HCT116 (cell line): Measurements from ENCODE around the gene MYH14. TPM values are rescaled to one million over a fixed set of nuclear protein-coding genes. Genes with fewer than 3 reads are reported as not detected.

Source experiments
- ATAC-seq: fragments of 200-7000 bp; cut with Tn5 transposase; 2 replicates; pipeline ENCODE4 v1.9.1; 2020; ENCODE audit warnings: mild to moderate bottlenecking, moderate library complexity
- BruUV-seq: library from RNA; stranded (reverse); fragments of 400-500 nt; replicated peaks from 2 replicates; lab custom pipeline; 2021; lab: Mats Ljungman, UMichigan
- CTCF ChIA-PET: fragments of 300-600 bp; sonication (Branson Sonifier 250); formaldehyde crosslinking; loops from one replicate; lab custom pipeline; 2021; ENCODE audit warnings: antibody characterized with exemption; lab: Charles Lee
- POLR2A ChIA-PET: fragments of 300-600, 350-600 bp; sonication (Branson Sonifier 250); formaldehyde crosslinking; loops from one replicate; lab custom pipeline; 2021; ENCODE audit warnings: antibody characterized with exemption; lab: Charles Lee
- RAD21 ChIA-PET, 2 experiments: fragments of 300-600 bp; sonication (Branson Sonifier 250); formaldehyde crosslinking; loops; one replicate each; lab custom pipeline; 2023; ENCODE audit warnings: low total read pairs in 2 of 2; ENCODE audit not compliant: uncharacterized antibody in 2 of 2, unreplicated experiment in 2 of 2, low non-redundant PET in 1 of 2; lab: Charles Lee
- DNase-seq: peaks from one replicate; pipeline ENCODE4 v3.0.0-alpha.2; 2010; ENCODE audit warnings: low read depth, low spot score
- H2AFZ ChIP-seq: fragments of 200-600 bp; shearing (Covaris generic), sonication (generic); 2 replicates; pipeline ENCODE4 v1.6.1; 2017; ENCODE audit warnings: low read depth, mixed run types, mixed read lengths, antibody characterized with exemption, low read length; ENCODE audit not compliant: poor library complexity, severe bottlenecking
- H3K27ac ChIP-seq: 2 replicates; pipeline ENCODE4 v1.5.1; 2012; ENCODE audit warnings: low read depth, low read length
- H3K27me3 ChIP-seq: fragments of 200-600 bp; sonication (generic); 2 replicates; pipeline ENCODE4 v1.6.1; 2016; ENCODE audit warnings: mixed run types, low read length, mixed read lengths; ENCODE audit not compliant: insufficient read depth
- H3K36me3 ChIP-seq, 2 experiments: fragments of 200-500 bp in 1 of 2; fragments of 200-600 bp in 1 of 2; sonication (Bioruptor generic) in 1 of 2; sonication (generic) in 1 of 2; 2 replicates each; pipeline versions ENCODE4 v1.5.1 to v1.6.1; 2014 to 2016; ENCODE audit warnings: low read length in 2 of 2, inconsistent platforms in 1 of 2, mixed read lengths in 1 of 2, mixed run types in 1 of 2; ENCODE audit not compliant: insufficient read depth in 2 of 2, control insufficient read depth in 1 of 2
- H3K4me1 ChIP-seq, 2 experiments: fragments of 200-600 bp in 1 of 2; sonication (generic) in 1 of 2; 2 replicates each; pipeline versions ENCODE4 v1.5.1 to v1.6.1; 2012 to 2017; ENCODE audit warnings: low read length in 2 of 2, inconsistent platforms in 1 of 2, mild to moderate bottlenecking in 1 of 2, mixed read lengths in 1 of 2, mixed run types in 1 of 2, moderate library complexity in 1 of 2; ENCODE audit not compliant: insufficient read depth in 2 of 2, control insufficient read depth in 1 of 2
- H3K4me2 ChIP-seq: fragments of 200-600 bp; sonication (generic); 2 replicates; pipeline ENCODE4 v1.6.1; 2017; ENCODE audit warnings: mixed run types, low read length, mixed read lengths
- H3K4me3 ChIP-seq, 2 experiments: fragments of 200-600 bp in 1 of 2; sonication (generic) in 1 of 2; replicated peaks in 1 of 2; 2 replicates each; pipeline ENCODE4 v1.5.1; 2011 to 2016; ENCODE audit warnings: low read length in 2 of 2, control low read depth in 1 of 2, low read depth in 1 of 2, mild to moderate bottlenecking in 1 of 2, mixed read lengths in 1 of 2, mixed run types in 1 of 2
- H3K79me2 ChIP-seq: fragments of 200-600 bp; sonication (generic); 2 replicates; pipeline ENCODE4 v1.6.1; 2017; ENCODE audit warnings: mild to moderate bottlenecking, mixed run types, low read length, moderate library complexity, mixed read lengths; ENCODE audit not compliant: insufficient read depth
- H3K9ac ChIP-seq: fragments of 200-600 bp; sonication (generic); 2 replicates; pipeline ENCODE4 v1.6.1; 2016; ENCODE audit warnings: low read length, mixed read lengths
- H3K9me2 ChIP-seq: fragments of 200-600 bp; sonication (generic), shearing (Covaris generic); 2 replicates; pipeline ENCODE4 v1.6.1; 2017; ENCODE audit warnings: mixed run types, mild to moderate bottlenecking, moderate library complexity; ENCODE audit not compliant: insufficient read depth
- H3K9me3 ChIP-seq, 2 experiments: fragments of 200-500 bp in 1 of 2; fragments of 200-600 bp in 1 of 2; sonication (Bioruptor generic) in 1 of 2; sonication (generic) in 1 of 2; 2 replicates each; pipeline ENCODE4 v1.6.1; 2014 to 2017; ENCODE audit warnings: low read length in 2 of 2, mixed read lengths in 2 of 2, inconsistent platforms in 1 of 2, low read depth in 1 of 2, mild to moderate bottlenecking in 1 of 2, mixed run types in 1 of 2, moderate library complexity in 1 of 2; ENCODE audit not compliant: control insufficient read depth in 1 of 2, insufficient read depth in 1 of 2
- H4K20me1 ChIP-seq: fragments of 200-600 bp; sonication (generic), shearing (Covaris generic); 2 replicates; pipeline ENCODE4 v1.6.1; 2017; ENCODE audit warnings: mixed run types, mild to moderate bottlenecking, moderate library complexity; ENCODE audit not compliant: insufficient read depth
- CBX3 ChIP-seq: IDR thresholded peaks from 2 replicates; pipeline ENCODE4 v1.6.1; 2012; ENCODE audit warnings: low read depth
- EZH2 ChIP-seq: fragments of 200-600 bp; sonication (generic); IDR thresholded peaks from 2 replicates; pipeline ENCODE4 v1.6.1; 2017; ENCODE audit warnings: antibody characterized with exemption, mixed run types
- EZH2phosphoT487 ChIP-seq: fragments of 200-600 bp; IDR thresholded peaks from 2 replicates; pipeline ENCODE4 v1.6.1; 2018; ENCODE audit warnings: antibody characterized with exemption, borderline replicate concordance
- FOSL1 ChIP-seq: IDR thresholded peaks from 2 replicates; pipeline ENCODE4 v1.6.1; 2012; ENCODE audit warnings: low read depth
- JUND ChIP-seq: IDR thresholded peaks from 2 replicates; pipeline ENCODE4 v1.6.1; 2012
- POLR2A ChIP-seq: IDR thresholded peaks from 2 replicates; pipeline ENCODE4 v1.7.0; 2011; ENCODE audit warnings: borderline replicate concordance; ENCODE audit not compliant: insufficient read depth, insufficient read length; ENCODE audit errors: extremely low read depth
- RAD21 ChIP-seq: IDR thresholded peaks from 2 replicates; pipeline ENCODE4 v1.6.1; 2012; ENCODE audit warnings: low read depth, mild to moderate bottlenecking
- SIN3A ChIP-seq: IDR thresholded peaks from 2 replicates; pipeline ENCODE4 v1.6.1; 2012; ENCODE audit warnings: low read depth
- SP1 ChIP-seq: IDR thresholded peaks from 2 replicates; pipeline ENCODE4 v1.6.1; 2012; ENCODE audit warnings: low read depth
- SRF ChIP-seq: IDR thresholded peaks from 2 replicates; pipeline ENCODE4 v1.6.1; 2012; ENCODE audit warnings: low read depth
- TCF7L2 ChIP-seq: IDR thresholded peaks from 2 replicates; pipeline ENCODE4 v1.7.0; 2011; ENCODE audit warnings: borderline replicate concordance, inconsistent platforms; ENCODE audit not compliant: insufficient read depth, insufficient read length; ENCODE audit errors: extremely low read depth
- ZNF274 ChIP-seq: fragments of 200-500 bp; sonication (Bioruptor generic); IDR thresholded peaks from 2 replicates; pipeline ENCODE4 v1.6.1; 2014; ENCODE audit warnings: mild to moderate bottlenecking, low read depth, low read length, inconsistent platforms
- intact Hi-C: fragments of 100-400 bp; cut with micrococcal nuclease; formaldehyde crosslinking; loops from 2 replicates; pipeline ENCODE4 v1.10.0; 2022
- total RNA-seq: library from RNA; stranded (reverse); gene quantifications from one replicate; pipeline ENCODE4 v1.2.1, GENCODE V29; 2021; ENCODE audit not compliant: unreplicated experiment
- TF ChIP-seq, protein P1 (sequence below): IDR thresholded peaks from 2 replicates; pipeline ENCODE4 v1.6.1; 2012
- TF ChIP-seq, protein P2 (sequence below), 3 experiments: fragments of 200-600 bp in 1 of 3; sonication (generic) in 1 of 3; IDR thresholded peaks in 2 of 3; conservative IDR thresholded peaks in 1 of 3; 2 replicates each; pipeline ENCODE4 v1.5.1; 2012 to 2017; ENCODE audit warnings: low read depth in 2 of 3, low read length in 2 of 3, antibody characterized with exemption in 1 of 3, borderline replicate concordance in 1 of 3, control low read depth in 1 of 3, mild to moderate bottlenecking in 1 of 3, mixed read lengths in 1 of 3, mixed run types in 1 of 3, moderate library complexity in 1 of 3; ENCODE audit not compliant: insufficient read depth in 1 of 3
- TF ChIP-seq, protein P3 (sequence below): IDR thresholded peaks from 2 replicates; pipeline ENCODE4 v1.6.1; 2011; ENCODE audit warnings: mild to moderate bottlenecking, low read length, moderate library complexity; ENCODE audit not compliant: insufficient replicate concordance; ENCODE audit errors: extremely low read depth
- TF ChIP-seq, protein P4 (sequence below): IDR thresholded peaks from 2 replicates; pipeline ENCODE4 v1.6.1; 2012; ENCODE audit warnings: low read depth
- TF ChIP-seq, protein P5 (sequence below): IDR thresholded peaks from 2 replicates; pipeline ENCODE4 v1.6.1; 2012

MYH14 gene
- total RNA-seq, 1 experiment from 2014 or later, result 60.1 TPM

DNA sequence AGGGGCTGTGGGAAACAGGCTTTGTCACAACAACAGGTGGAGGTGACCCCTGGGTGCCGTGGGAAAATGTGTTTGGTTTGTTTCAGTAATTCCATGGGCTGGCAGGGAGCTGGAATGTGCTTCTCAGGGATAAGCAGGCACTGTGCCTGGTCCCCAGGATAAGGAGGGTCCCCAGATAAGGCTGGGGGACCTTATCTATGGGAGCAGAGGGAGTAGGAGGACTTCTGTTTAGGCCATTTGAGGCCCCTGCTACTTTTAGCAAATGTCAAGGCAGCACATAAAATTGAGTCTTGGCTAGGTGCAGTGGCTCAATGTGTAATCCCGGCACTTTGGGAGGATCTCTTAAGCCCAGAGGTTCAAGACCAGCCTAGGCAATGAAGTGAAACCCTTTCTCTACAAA, 66.2 kb downstream of the MYH14 start (continued):
- TF ChIP-seq TCF7L2 (no peak), EZH2 (no peak), RAD21 (no peak), CBX3 (no peak), ZNF274 (no peak), FOSL1 (no peak)
- TF ChIP-seq, protein P1, sequence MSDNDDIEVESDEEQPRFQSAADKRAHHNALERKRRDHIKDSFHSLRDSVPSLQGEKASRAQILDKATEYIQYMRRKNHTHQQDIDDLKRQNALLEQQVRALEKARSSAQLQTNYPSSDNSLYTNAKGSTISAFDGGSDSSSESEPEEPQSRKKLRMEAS, result no peak
- TF ChIP-seq, protein P2, sequence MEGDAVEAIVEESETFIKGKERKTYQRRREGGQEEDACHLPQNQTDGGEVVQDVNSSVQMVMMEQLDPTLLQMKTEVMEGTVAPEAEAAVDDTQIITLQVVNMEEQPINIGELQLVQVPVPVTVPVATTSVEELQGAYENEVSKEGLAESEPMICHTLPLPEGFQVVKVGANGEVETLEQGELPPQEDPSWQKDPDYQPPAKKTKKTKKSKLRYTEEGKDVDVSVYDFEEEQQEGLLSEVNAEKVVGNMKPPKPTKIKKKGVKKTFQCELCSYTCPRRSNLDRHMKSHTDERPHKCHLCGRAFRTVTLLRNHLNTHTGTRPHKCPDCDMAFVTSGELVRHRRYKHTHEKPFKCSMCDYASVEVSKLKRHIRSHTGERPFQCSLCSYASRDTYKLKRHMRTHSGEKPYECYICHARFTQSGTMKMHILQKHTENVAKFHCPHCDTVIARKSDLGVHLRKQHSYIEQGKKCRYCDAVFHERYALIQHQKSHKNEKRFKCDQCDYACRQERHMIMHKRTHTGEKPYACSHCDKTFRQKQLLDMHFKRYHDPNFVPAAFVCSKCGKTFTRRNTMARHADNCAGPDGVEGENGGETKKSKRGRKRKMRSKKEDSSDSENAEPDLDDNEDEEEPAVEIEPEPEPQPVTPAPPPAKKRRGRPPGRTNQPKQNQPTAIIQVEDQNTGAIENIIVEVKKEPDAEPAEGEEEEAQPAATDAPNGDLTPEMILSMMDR (IDR thresholded peaks at IDR 0.05 in 2 of 3, conservative IDR thresholded peaks at IDR 0.05 in 1 of 3; ENCODE audit: borderline replicate concordance in 1 of 3, insufficient read depth in 1 of 3, low read depth in 2 of 3, low read length in 2 of 3), result no peak
- TF ChIP-seq, protein P3, sequence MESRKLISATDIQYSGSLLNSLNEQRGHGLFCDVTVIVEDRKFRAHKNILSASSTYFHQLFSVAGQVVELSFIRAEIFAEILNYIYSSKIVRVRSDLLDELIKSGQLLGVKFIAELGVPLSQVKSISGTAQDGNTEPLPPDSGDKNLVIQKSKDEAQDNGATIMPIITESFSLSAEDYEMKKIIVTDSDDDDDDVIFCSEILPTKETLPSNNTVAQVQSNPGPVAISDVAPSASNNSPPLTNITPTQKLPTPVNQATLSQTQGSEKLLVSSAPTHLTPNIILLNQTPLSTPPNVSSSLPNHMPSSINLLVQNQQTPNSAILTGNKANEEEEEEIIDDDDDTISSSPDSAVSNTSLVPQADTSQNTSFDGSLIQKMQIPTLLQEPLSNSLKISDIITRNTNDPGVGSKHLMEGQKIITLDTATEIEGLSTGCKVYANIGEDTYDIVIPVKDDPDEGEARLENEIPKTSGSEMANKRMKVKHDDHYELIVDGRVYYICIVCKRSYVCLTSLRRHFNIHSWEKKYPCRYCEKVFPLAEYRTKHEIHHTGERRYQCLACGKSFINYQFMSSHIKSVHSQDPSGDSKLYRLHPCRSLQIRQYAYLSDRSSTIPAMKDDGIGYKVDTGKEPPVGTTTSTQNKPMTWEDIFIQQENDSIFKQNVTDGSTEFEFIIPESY, result no peak
- TF ChIP-seq, all 23 proteins: peak for 0

DNA sequence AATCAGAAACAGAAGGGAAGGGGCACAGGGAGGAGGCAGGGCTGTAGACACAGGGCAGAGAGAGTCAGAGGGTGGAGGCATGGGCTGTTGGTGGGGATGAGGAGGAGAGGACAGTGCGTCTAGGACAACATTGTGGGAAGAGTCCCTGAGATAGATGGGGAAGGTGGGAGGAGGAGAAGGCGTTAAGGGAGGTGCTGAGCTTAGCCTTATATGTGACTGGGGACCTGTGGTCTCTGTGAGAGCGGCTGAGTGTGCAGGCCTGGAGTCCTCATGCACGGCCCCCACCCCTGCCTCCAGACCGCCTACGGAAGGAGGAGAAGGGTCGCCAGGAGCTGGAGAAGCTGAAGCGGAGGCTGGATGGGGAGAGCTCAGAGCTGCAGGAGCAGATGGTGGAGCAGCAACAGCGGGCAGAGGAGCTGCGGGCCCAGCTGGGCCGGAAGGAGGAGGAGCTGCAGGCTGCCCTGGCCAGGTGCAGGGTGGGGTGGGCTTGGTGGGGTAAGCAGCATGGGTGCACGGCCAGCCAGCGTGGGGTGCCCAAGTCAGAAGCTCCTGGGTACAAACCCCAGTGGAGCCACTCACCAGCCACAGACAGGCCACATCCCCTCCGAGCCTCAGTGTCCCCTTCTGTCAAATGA, 69.0 kb downstream of the MYH14 start:
- no peaks in the 10 kb centered on the region for H4K20me1 ChIP-seq
- no peak overlapping the region for H3K9ac ChIP-seq
- H3K4me1 ChIP-seq, result no peaks in the 10 kb centered on the region
- no peak overlapping the region for H2AFZ ChIP-seq
- no peak overlapping the region for H3K4me3 ChIP-seq
- POLR2A ChIA-PET, result no interaction called here
- no TSS peak for BruUV-seq
- no peaks in the 10 kb centered on the region for H3K9me2 ChIP-seq
- no peak for ATAC-seq
- H3K36me3 ChIP-seq, result peaks cover 8 to 14% of the 10 kb centered on the region in 2 experiments; a peak in 3 of 4 replicates
- intact Hi-C loops, result no loop called here
- H3K27ac ChIP-seq, result no peak overlapping the region
- RAD21 ChIA-PET, result no interaction called here
- H3K27me3 ChIP-seq, result no peaks in the 10 kb centered on the region
- DNase-seq, result no peak
- H3K4me2 ChIP-seq, result no peak overlapping the region
- no peaks in the 10 kb centered on the region for H3K9me3 ChIP-seq
- H3K79me2 ChIP-seq, result no peaks in the 10 kb centered on the region
- CTCF ChIA-PET, result no interaction called here
- TF ChIP-seq, protein P4, sequence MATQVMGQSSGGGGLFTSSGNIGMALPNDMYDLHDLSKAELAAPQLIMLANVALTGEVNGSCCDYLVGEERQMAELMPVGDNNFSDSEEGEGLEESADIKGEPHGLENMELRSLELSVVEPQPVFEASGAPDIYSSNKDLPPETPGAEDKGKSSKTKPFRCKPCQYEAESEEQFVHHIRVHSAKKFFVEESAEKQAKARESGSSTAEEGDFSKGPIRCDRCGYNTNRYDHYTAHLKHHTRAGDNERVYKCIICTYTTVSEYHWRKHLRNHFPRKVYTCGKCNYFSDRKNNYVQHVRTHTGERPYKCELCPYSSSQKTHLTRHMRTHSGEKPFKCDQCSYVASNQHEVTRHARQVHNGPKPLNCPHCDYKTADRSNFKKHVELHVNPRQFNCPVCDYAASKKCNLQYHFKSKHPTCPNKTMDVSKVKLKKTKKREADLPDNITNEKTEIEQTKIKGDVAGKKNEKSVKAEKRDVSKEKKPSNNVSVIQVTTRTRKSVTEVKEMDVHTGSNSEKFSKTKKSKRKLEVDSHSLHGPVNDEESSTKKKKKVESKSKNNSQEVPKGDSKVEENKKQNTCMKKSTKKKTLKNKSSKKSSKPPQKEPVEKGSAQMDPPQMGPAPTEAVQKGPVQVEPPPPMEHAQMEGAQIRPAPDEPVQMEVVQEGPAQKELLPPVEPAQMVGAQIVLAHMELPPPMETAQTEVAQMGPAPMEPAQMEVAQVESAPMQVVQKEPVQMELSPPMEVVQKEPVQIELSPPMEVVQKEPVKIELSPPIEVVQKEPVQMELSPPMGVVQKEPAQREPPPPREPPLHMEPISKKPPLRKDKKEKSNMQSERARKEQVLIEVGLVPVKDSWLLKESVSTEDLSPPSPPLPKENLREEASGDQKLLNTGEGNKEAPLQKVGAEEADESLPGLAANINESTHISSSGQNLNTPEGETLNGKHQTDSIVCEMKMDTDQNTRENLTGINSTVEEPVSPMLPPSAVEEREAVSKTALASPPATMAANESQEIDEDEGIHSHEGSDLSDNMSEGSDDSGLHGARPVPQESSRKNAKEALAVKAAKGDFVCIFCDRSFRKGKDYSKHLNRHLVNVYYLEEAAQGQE, result no peak
- TF ChIP-seq, protein P1, result no peak
- TF ChIP-seq EZH2phosphoT487 (no peak), FOSL1 (no peak), SRF (no peak), JUND (no peak), CBX3 (no peak), SIN3A (no peak), RAD21 (no peak), POLR2A (no peak), SP1 (no peak)
- TF ChIP-seq, protein P5, sequence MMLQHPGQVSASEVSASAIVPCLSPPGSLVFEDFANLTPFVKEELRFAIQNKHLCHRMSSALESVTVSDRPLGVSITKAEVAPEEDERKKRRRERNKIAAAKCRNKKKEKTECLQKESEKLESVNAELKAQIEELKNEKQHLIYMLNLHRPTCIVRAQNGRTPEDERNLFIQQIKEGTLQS, result no peak
